Measurements from ENCODE around the gene RPS3A. TPM values are rescaled to one million over a fixed set of nuclear protein-coding genes. Genes with fewer than 3 reads are reported as not detected.

The RPS3A gene
- total RNA-seq, 3 donors from 2014 or later (not counting 1 experiment from before 2014, with no cell fraction given), result 1,074 to 1,354 (median 1,315) TPM

- H3K27me3 ChIP-seq (ENCODE audit: control insufficient read depth, insufficient read depth, low read length), result no peaks in the 10 kb centered on the region
- Mint-ChIP-seq H3K4me3 (no peak overlapping the region), H3K27me3 (ENCODE audit: low read depth in 2 of 2) (no peaks in the 10 kb centered on the region), H3K4me1 (no peaks in the 10 kb centered on the region), H3K9me3 (no peaks in the 10 kb centered on the region), H3K36me3 (no peaks in the 10 kb centered on the region), H3K27ac (no peak overlapping the region)
- H3K4me3 ChIP-seq (ENCODE audit: low read length), result no peak overlapping the region
- DNase-seq (no peak), ATAC-seq (no peak)
- WGBS (ENCODE audit: insufficient coverage), result 71% methylated on average over 2 of the region's 2 CpGs
- no peaks in the 10 kb centered on the region for H3K36me3 ChIP-seq (ENCODE audit: control insufficient read depth, insufficient read depth, low read length)
- TF ChIP-seq CTCF (IDR thresholded peaks at IDR 0.05), result no peak
- H3K9me3 ChIP-seq (ENCODE audit: control insufficient read depth, insufficient read depth, low read length), result no peaks in the 10 kb centered on the region
- intact Hi-C loops (cut with micrococcal nuclease), result no loop called here
- H3K4me1 ChIP-seq (ENCODE audit: control insufficient read depth, insufficient read depth, low read length), result no peaks in the 10 kb centered on the region
- H3K27ac ChIP-seq (ENCODE audit: low read length), result no peak overlapping the region
These were observed 43.7 kb downstream of the RPS3A start for GRCh38 chr4:151143162-151143561.

- no peaks in the 10 kb centered on the region for H3K27me3 Mint-ChIP-seq (ENCODE audit: low read depth in 2 of 2)
- no peak overlapping the region for H3K27ac Mint-ChIP-seq
- 84% methylated on average over 2 of the region's 3 CpGs for WGBS (ENCODE audit: insufficient coverage)
- no peak for TF ChIP-seq CTCF (IDR thresholded peaks at IDR 0.05)
- DNase-seq, result no peak
- no peak overlapping the region for H3K4me3 Mint-ChIP-seq
- Histone ChIP-seq H3K27ac (ENCODE audit: low read length) (no peak overlapping the region), H3K9me3 (ENCODE audit: control insufficient read depth, insufficient read depth, low read length) (no peaks in the 10 kb centered on the region), H3K36me3 (ENCODE audit: control insufficient read depth, insufficient read depth, low read length) (no peaks in the 10 kb centered on the region), H3K4me1 (ENCODE audit: control insufficient read depth, insufficient read depth, low read length) (no peaks in the 10 kb centered on the region), H3K4me3 (ENCODE audit: low read length) (no peak overlapping the region), H3K27me3 (ENCODE audit: control insufficient read depth, insufficient read depth, low read length) (no peaks in the 10 kb centered on the region)
- intact Hi-C loops (cut with micrococcal nuclease), result no loop called here
- no peak for ATAC-seq
- no peaks in the 10 kb centered on the region for H3K9me3 Mint-ChIP-seq
- no peaks in the 10 kb centered on the region for H3K36me3 Mint-ChIP-seq
- H3K4me1 Mint-ChIP-seq, result no peaks in the 10 kb centered on the region
These were observed 44.4 kb downstream of the RPS3A start for GRCh38 chr4:151143811-151144210.

GRCh38 chr4:151144329-151145072 is 45.1 kb downstream of the RPS3A start:
- Histone ChIP-seq H3K36me3 (ENCODE audit: control insufficient read depth, insufficient read depth, low read length) (no peaks in the 10 kb centered on the region), H3K27me3 (ENCODE audit: control insufficient read depth, insufficient read depth, low read length) (no peaks in the 10 kb centered on the region), H3K9me3 (ENCODE audit: control insufficient read depth, insufficient read depth, low read length) (no peaks in the 10 kb centered on the region), H3K27ac (ENCODE audit: low read length) (no peak overlapping the region), H3K4me3 (ENCODE audit: low read length) (no peak overlapping the region), H3K4me1 (ENCODE audit: control insufficient read depth, insufficient read depth, low read length) (no peaks in the 10 kb centered on the region)
- no peak for ATAC-seq
- DNase-seq, result no peak
- Mint-ChIP-seq H3K27ac (no peak overlapping the region), H3K36me3 (no peaks in the 10 kb centered on the region), H3K27me3 (ENCODE audit: low read depth in 2 of 2) (no peaks in the 10 kb centered on the region), H3K4me3 (no peak overlapping the region), H3K9me3 (no peaks in the 10 kb centered on the region), H3K4me1 (no peaks in the 10 kb centered on the region)
- TF ChIP-seq CTCF (IDR thresholded peaks at IDR 0.05), result no peak
- 94% methylated on average over 5 of the region's 5 CpGs for WGBS (ENCODE audit: insufficient coverage)
- intact Hi-C loops (cut with micrococcal nuclease), result no loop called here

GRCh38 chr4:151147000-151147399 is 47.6 kb downstream of the RPS3A start:
- ATAC-seq, result no peak
- peaks cover 0 to 3% of the 10 kb centered on the region in 2 donors for H3K27me3 Mint-ChIP-seq (ENCODE audit: low read depth in 2 of 2)
- H3K4me1 ChIP-seq (ENCODE audit: control insufficient read depth, insufficient read depth, low read length), result no peaks in the 10 kb centered on the region
- no peak for DNase-seq
- no peaks in the 10 kb centered on the region for H3K9me3 Mint-ChIP-seq
- no peak overlapping the region for H3K4me3 ChIP-seq (ENCODE audit: low read length)
- no peak overlapping the region for H3K4me3 Mint-ChIP-seq
- no peaks in the 10 kb centered on the region for H3K36me3 Mint-ChIP-seq
- no peaks in the 10 kb centered on the region for H3K4me1 Mint-ChIP-seq
- H3K27me3 ChIP-seq (ENCODE audit: control insufficient read depth, insufficient read depth, low read length), result no peaks in the 10 kb centered on the region
- intact Hi-C loops (cut with micrococcal nuclease), result no loop called here
- H3K27ac ChIP-seq (ENCODE audit: low read length), result no peak overlapping the region
- 83% methylated on average over 2 of the region's 3 CpGs for WGBS (ENCODE audit: insufficient coverage)
- no peaks in the 10 kb centered on the region for H3K9me3 ChIP-seq (ENCODE audit: control insufficient read depth, insufficient read depth, low read length)
- no peak overlapping the region for H3K27ac Mint-ChIP-seq
- TF ChIP-seq CTCF (IDR thresholded peaks at IDR 0.05), result no peak
- H3K36me3 ChIP-seq (ENCODE audit: control insufficient read depth, insufficient read depth, low read length), result no peaks in the 10 kb centered on the region
